ENCODE measurements around the gene LAG3. TPM values are rescaled to one million over a fixed set of nuclear protein-coding genes. Genes with fewer than 3 reads are reported as not detected.

LAG3 gene
- total and polyA plus RNA-seq, 2 experiments from 2014 or later: 3.7 to 4.7 TPM

DNA sequence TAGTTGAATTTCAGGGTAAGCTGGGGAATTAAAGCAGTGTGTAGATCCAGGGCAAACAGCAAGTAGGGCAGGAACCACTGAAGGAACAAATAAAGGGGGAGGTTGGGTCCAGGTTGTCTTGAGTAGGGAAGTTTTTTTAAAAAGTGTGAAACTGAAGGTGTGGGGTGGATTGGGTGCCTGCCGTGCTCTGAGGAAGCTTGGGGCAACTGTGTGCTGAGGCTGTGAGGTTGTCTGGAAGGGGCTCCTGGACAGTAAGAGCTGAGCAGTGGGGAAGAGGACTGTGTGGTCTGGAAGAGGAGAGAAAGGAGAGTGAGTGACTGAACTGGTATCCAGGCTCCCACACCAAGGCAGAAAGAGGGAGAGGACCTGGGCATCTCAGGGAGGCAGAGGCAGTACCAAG lies 38.4 kb downstream of the LAG3 start:
- no peaks in the 10 kb centered on the region; the same call in 1 of the 2 replicates for H3K36me3 ChIP-seq (ENCODE audit: insufficient read depth)
- peaks cover 4% of the 10 kb centered on the region; the same call in 1 of the 2 replicates for H3K9me2 ChIP-seq (ENCODE audit: insufficient read depth)
- ATAC-seq (peak; percentile 40), DNase-seq (ENCODE audit: low spot score) (no peak)
- H3K4me2 ChIP-seq: no peak overlapping the region
- H3F3A ChIP-seq (replicated peaks; ENCODE audit: low read depth): no peaks in the 10 kb centered on the region
- no peak overlapping the region for H3K27ac ChIP-seq (ENCODE audit: low read depth)
- no peaks in the 10 kb centered on the region for H3K79me2 ChIP-seq (replicated peaks; ENCODE audit: insufficient read depth)
- no peaks in the 10 kb centered on the region; the same call in 1 of the 2 replicates for H4K20me1 ChIP-seq (replicated peaks; ENCODE audit: insufficient read depth)
- H3K9me3 Mint-ChIP-seq: no peaks in the 10 kb centered on the region; the same call in 2 of the 3 replicates
- no peak overlapping the region; the same call in 2 of the 3 replicates for H3K4me3 Mint-ChIP-seq
- H3K4me1 ChIP-seq (ENCODE audit: insufficient read depth): peaks cover 16% of the 10 kb centered on the region
- H3K4me1 Mint-ChIP-seq: peaks cover 18% of the 10 kb centered on the region
- H3K4me3 ChIP-seq: no peak overlapping the region
- peak overlapping the region; percentile 47; the same call in 1 of the 2 replicates for H2AFZ ChIP-seq
- 0 out of 2 replicates have a peak, but pooled peaks cover 7% of the 10 kb centered on the region for H3K27me3 ChIP-seq (ENCODE audit: insufficient read depth)
- peak overlapping the region; percentile 6; the same call in 1 of the 2 replicates for H3K27ac Mint-ChIP-seq
- TF ChIP-seq JUNB (IDR thresholded peaks at IDR 0.05; ENCODE audit: unreplicated experiment) (no peak), ZNF114 (CRISPR knock-in tag; IDR thresholded peaks at IDR 0.05) (no peak), NANOG (IDR thresholded peaks at IDR 0.05; ENCODE audit: borderline replicate concordance) (no peak), STAT1 (IDR thresholded peaks at IDR 0.05; ENCODE audit: unreplicated experiment) (no peak), POLR2AphosphoS5 (IDR thresholded peaks at IDR 0.05; ENCODE audit: low read depth) (no peak), EZH2phosphoT487 (IDR thresholded peaks at IDR 0.05; ENCODE audit: unreplicated experiment) (no peak), EZH2 (IDR thresholded peaks at IDR 0.05; ENCODE audit: low read depth, unreplicated experiment) (no peak), ZNF331 (CRISPR knock-in tag; IDR thresholded peaks at IDR 0.05; ENCODE audit: low read depth) (no peak), CREB1 (CRISPR knock-in tag; IDR thresholded peaks at IDR 0.05; ENCODE audit: low read depth) (no peak)
- TF ChIP-seq, protein P1, sequence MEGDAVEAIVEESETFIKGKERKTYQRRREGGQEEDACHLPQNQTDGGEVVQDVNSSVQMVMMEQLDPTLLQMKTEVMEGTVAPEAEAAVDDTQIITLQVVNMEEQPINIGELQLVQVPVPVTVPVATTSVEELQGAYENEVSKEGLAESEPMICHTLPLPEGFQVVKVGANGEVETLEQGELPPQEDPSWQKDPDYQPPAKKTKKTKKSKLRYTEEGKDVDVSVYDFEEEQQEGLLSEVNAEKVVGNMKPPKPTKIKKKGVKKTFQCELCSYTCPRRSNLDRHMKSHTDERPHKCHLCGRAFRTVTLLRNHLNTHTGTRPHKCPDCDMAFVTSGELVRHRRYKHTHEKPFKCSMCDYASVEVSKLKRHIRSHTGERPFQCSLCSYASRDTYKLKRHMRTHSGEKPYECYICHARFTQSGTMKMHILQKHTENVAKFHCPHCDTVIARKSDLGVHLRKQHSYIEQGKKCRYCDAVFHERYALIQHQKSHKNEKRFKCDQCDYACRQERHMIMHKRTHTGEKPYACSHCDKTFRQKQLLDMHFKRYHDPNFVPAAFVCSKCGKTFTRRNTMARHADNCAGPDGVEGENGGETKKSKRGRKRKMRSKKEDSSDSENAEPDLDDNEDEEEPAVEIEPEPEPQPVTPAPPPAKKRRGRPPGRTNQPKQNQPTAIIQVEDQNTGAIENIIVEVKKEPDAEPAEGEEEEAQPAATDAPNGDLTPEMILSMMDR (conservative IDR thresholded peaks at IDR 0.05; ENCODE audit: low read depth in 2 of 2): no peak
- TF ChIP-seq, protein P2, sequence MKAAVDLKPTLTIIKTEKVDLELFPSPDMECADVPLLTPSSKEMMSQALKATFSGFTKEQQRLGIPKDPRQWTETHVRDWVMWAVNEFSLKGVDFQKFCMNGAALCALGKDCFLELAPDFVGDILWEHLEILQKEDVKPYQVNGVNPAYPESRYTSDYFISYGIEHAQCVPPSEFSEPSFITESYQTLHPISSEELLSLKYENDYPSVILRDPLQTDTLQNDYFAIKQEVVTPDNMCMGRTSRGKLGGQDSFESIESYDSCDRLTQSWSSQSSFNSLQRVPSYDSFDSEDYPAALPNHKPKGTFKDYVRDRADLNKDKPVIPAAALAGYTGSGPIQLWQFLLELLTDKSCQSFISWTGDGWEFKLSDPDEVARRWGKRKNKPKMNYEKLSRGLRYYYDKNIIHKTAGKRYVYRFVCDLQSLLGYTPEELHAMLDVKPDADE (IDR thresholded peaks at IDR 0.05): no peak
- TF ChIP-seq, protein P3, sequence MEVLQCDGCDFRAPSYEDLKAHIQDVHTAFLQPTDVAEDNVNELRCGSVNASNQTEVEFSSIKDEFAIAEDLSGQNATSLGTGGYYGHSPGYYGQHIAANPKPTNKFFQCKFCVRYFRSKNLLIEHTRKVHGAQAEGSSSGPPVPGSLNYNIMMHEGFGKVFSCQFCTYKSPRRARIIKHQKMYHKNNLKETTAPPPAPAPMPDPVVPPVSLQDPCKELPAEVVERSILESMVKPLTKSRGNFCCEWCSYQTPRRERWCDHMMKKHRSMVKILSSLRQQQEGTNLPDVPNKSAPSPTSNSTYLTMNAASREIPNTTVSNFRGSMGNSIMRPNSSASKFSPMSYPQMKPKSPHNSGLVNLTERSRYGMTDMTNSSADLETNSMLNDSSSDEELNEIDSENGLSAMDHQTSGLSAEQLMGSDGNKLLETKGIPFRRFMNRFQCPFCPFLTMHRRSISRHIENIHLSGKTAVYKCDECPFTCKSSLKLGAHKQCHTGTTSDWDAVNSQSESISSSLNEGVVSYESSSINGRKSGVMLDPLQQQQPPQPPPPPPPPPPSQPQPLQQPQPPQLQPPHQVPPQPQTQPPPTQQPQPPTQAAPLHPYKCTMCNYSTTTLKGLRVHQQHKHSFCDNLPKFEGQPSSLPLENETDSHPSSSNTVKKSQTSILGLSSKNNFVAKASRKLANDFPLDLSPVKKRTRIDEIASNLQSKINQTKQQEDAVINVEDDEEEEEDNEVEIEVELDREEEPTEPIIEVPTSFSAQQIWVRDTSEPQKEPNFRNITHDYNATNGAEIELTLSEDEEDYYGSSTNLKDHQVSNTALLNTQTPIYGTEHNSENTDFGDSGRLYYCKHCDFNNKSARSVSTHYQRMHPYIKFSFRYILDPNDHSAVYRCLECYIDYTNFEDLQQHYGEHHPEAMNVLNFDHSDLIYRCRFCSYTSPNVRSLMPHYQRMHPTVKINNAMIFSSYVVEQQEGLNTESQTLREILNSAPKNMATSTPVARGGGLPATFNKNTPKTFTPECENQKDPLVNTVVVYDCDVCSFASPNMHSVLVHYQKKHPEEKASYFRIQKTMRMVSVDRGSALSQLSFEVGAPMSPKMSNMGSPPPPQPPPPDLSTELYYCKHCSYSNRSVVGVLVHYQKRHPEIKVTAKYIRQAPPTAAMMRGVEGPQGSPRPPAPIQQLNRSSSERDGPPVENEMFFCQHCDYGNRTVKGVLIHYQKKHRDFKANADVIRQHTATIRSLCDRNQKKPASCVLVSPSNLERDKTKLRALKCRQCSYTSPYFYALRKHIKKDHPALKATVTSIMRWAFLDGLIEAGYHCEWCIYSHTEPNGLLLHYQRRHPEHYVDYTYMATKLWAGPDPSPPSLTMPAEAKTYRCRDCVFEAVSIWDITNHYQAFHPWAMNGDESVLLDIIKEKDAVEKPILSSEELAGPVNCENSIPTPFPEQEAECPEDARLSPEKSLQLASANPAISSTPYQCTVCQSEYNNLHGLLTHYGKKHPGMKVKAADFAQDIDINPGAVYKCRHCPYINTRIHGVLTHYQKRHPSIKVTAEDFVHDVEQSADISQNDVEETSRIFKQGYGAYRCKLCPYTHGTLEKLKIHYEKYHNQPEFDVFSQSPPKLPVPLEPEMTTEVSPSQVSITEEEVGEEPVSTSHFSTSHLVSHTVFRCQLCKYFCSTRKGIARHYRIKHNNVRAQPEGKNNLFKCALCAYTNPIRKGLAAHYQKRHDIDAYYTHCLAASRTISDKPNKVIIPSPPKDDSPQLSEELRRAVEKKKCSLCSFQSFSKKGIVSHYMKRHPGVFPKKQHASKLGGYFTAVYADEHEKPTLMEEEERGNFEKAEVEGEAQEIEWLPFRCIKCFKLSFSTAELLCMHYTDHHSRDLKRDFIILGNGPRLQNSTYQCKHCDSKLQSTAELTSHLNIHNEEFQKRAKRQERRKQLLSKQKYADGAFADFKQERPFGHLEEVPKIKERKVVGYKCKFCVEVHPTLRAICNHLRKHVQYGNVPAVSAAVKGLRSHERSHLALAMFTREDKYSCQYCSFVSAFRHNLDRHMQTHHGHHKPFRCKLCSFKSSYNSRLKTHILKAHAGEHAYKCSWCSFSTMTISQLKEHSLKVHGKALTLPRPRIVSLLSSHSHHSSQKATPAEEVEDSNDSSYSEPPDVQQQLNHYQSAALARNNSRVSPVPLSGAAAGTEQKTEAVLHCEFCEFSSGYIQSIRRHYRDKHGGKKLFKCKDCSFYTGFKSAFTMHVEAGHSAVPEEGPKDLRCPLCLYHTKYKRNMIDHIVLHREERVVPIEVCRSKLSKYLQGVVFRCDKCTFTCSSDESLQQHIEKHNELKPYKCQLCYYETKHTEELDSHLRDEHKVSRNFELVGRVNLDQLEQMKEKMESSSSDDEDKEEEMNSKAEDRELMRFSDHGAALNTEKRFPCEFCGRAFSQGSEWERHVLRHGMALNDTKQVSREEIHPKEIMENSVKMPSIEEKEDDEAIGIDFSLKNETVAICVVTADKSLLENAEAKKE (CRISPR knock-in tag; IDR thresholded peaks at IDR 0.05): no peak
- TF ChIP-seq, protein P4, sequence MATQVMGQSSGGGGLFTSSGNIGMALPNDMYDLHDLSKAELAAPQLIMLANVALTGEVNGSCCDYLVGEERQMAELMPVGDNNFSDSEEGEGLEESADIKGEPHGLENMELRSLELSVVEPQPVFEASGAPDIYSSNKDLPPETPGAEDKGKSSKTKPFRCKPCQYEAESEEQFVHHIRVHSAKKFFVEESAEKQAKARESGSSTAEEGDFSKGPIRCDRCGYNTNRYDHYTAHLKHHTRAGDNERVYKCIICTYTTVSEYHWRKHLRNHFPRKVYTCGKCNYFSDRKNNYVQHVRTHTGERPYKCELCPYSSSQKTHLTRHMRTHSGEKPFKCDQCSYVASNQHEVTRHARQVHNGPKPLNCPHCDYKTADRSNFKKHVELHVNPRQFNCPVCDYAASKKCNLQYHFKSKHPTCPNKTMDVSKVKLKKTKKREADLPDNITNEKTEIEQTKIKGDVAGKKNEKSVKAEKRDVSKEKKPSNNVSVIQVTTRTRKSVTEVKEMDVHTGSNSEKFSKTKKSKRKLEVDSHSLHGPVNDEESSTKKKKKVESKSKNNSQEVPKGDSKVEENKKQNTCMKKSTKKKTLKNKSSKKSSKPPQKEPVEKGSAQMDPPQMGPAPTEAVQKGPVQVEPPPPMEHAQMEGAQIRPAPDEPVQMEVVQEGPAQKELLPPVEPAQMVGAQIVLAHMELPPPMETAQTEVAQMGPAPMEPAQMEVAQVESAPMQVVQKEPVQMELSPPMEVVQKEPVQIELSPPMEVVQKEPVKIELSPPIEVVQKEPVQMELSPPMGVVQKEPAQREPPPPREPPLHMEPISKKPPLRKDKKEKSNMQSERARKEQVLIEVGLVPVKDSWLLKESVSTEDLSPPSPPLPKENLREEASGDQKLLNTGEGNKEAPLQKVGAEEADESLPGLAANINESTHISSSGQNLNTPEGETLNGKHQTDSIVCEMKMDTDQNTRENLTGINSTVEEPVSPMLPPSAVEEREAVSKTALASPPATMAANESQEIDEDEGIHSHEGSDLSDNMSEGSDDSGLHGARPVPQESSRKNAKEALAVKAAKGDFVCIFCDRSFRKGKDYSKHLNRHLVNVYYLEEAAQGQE (IDR thresholded peaks at IDR 0.05; ENCODE audit: unreplicated experiment): no peak
- H3K27me3 Mint-ChIP-seq (ENCODE audit: insufficient read depth, low read depth, poor library complexity): peaks cover 21% of the 10 kb centered on the region
- H3K36me3 Mint-ChIP-seq (ENCODE audit: low read depth): no peaks in the 10 kb centered on the region
